Urinary bladder (tissue), 4 donors: ENCODE results near the gene PRKCZ. TPM values are rescaled to one million over a fixed set of nuclear protein-coding genes. Genes with fewer than 3 reads are reported as not detected.

Source experiments
- DNase-seq: peaks from one replicate; pipeline ENCODE4 v3.0.0-alpha.2; 2015; ENCODE audit errors: extremely low spot score
- H3K27ac ChIP-seq: one replicate; pipeline ENCODE4 v1.5.1; 2013; ENCODE audit warnings: low read depth, mild to moderate bottlenecking, moderate library complexity
- H3K36me3 ChIP-seq: one replicate; pipeline ENCODE4 v1.6.1; 2013; ENCODE audit warnings: mild to moderate bottlenecking, moderate library complexity; ENCODE audit not compliant: insufficient read depth
- H3K4me1 ChIP-seq: one replicate; pipeline ENCODE4 v1.6.1; 2013; ENCODE audit warnings: mild to moderate bottlenecking, moderate library complexity; ENCODE audit not compliant: insufficient read depth
- H3K4me3 ChIP-seq: one replicate; pipeline ENCODE4 v1.5.1; 2013; ENCODE audit warnings: low read depth, low read length
- WGBS: extraction: QIAGEN DNeasy Blood & Tissue Kit; methylation state at CpG from one replicate; pipeline ENCODE4 v1.1.7; 2013; 5-methylcytosine and 5-hydroxymethylcytosine counted together
- polyA plus RNA-seq: library from polyadenylated mRNA; stranded (reverse); fragments of 200-250 nt; gene quantifications from one replicate; pipeline ENCODE4 v1.2.3, GENCODE V29; 2013
- total RNA-seq: library from RNA; depleted of rRNA; stranded (reverse); fragments of >200 nt; gene quantifications from one replicate; pipeline ENCODE4 v1.2.3, GENCODE V29; 2014
- donor health status: healthy with polysubstance abuse.
- donor health status: healthy.

PRKCZ gene
- total and polyA plus RNA-seq, 2 donors, result 6.3 to 6.6 TPM

DNA sequence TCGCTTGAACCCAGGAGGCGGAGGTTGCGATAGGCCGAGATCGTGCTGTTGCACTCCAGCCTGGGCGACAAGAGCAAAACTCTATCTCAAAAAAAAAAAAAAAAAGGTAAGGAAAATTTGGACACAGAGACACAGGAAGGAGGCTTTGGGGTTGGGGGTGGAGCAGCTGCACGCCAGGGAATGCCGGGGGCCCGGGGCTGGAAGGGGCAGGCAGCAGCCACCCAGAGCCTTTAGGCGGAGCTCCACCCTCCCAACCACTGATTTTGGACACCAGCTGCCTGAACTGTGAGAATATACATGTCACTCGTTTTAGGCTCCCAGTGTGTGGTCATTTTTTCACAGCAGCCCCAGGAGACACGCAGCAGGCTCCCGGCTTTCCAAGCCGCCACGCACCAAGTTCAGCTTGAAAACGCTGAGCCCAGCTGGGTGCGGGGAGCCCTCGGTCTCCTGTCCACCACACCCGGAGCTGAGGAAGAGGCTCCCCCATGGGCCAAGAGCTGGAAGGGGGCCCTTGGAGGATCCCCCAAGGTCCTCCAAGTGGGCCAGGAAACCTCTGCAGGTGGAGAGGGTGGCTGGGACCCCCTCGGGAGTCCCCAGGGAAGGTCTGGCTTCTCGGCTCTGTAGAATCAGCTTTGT, 150.2 kb downstream of the PRKCZ start:
- Histone ChIP-seq H3K36me3 (no peaks in the 10 kb centered on the region), H3K4me1 (peaks cover 2% of the 10 kb centered on the region), H3K4me3 (no peak overlapping the region), H3K27ac (no peak overlapping the region)
- DNase-seq, result no peak
- WGBS, result 70% methylated on average over 21 of the region's 21 CpGs

GRCh38 chr1:2201062-2201461, 150.9 kb downstream of the PRKCZ start:
- H3K27ac ChIP-seq, result no peak overlapping the region
- no peaks in the 10 kb centered on the region for H3K36me3 ChIP-seq
- WGBS, result 91% methylated on average over 14 of the region's 14 CpGs
- peaks cover 2% of the 10 kb centered on the region for H3K4me1 ChIP-seq
- no peak for DNase-seq
- H3K4me3 ChIP-seq, result no peak overlapping the region

- DNase-seq, result no peak
- H3K4me1 ChIP-seq, result peaks cover 2% of the 10 kb centered on the region
Measured at GRCh38 chr1:2202008-2202575, 151.9 kb downstream of the PRKCZ start.

GRCh38 chr1:2202843-2203601, 152.8 kb downstream of the PRKCZ start:
- 93% methylated on average over 15 of the region's 15 CpGs for WGBS
- Histone ChIP-seq H3K4me3 (no peak overlapping the region), H3K27ac (no peak overlapping the region), H3K36me3 (no peaks in the 10 kb centered on the region), H3K4me1 (peaks cover 2% of the 10 kb centered on the region)
- no peak for DNase-seq

More at GRCh38 chr1:2202008-2202575, 151.9 kb downstream of the PRKCZ start:
- Histone ChIP-seq H3K4me3 (no peak overlapping the region), H3K36me3 (no peaks in the 10 kb centered on the region), H3K27ac (no peak overlapping the region)
- WGBS, result 89% methylated on average over 9 of the region's 9 CpGs

GRCh38 chr1:2203671-2204414, 153.6 kb downstream of the PRKCZ start:
- WGBS, result 57% methylated on average over 25 of the region's 25 CpGs
- DNase-seq, result no peak
- Histone ChIP-seq H3K4me1 (no peaks in the 10 kb centered on the region), H3K27ac (no peak overlapping the region), H3K36me3 (no peaks in the 10 kb centered on the region), H3K4me3 (peak overlapping the region; percentile 26)

DNA sequence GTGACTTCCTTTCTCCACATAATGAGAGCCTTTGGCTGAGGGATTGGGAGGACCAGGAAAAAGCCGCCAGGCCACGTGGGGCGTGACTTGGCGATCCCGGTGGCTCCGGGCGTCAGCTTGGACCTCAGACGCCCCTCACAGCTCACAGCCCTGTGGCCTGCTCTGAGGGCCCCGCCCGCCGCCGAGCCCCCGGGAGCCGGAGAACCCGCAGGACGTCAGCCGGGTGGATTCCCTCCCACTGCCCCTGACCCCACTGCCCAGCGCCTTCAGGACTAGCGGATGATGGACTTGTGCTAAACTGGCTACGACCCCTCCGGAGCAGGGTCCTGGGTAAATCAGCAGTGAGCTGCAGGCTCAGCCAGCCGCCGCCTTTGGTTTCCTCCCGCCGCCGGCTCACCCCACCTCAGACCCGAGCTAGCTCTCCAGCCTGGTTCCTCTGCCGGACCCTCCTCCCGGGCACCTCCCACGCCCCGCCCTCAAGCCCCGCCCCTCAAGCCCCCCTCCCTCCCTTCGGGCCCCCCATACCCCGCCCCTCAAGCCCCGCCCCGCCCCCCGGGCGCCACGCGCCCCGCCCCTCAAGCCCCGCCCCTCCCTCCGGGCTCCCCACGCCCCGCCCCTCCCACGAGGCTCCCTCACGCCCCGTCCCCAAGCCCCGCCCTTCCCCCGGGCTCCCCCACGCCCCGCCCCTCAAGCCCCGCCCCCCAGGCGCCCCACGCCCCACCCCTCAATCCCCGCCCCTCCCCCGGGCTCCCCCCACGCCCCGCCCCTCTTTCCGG, 154.4 kb downstream of the PRKCZ start:
- no peaks in the 10 kb centered on the region for H3K36me3 ChIP-seq
- peak overlapping the region; percentile 65 for H3K27ac ChIP-seq
- DNase-seq, result no peak
- H3K4me3 ChIP-seq, result peak overlapping the region; percentile 26
- 3% methylated on average over 52 of the region's 60 CpGs for WGBS
- no peaks in the 10 kb centered on the region for H3K4me1 ChIP-seq

DNA sequence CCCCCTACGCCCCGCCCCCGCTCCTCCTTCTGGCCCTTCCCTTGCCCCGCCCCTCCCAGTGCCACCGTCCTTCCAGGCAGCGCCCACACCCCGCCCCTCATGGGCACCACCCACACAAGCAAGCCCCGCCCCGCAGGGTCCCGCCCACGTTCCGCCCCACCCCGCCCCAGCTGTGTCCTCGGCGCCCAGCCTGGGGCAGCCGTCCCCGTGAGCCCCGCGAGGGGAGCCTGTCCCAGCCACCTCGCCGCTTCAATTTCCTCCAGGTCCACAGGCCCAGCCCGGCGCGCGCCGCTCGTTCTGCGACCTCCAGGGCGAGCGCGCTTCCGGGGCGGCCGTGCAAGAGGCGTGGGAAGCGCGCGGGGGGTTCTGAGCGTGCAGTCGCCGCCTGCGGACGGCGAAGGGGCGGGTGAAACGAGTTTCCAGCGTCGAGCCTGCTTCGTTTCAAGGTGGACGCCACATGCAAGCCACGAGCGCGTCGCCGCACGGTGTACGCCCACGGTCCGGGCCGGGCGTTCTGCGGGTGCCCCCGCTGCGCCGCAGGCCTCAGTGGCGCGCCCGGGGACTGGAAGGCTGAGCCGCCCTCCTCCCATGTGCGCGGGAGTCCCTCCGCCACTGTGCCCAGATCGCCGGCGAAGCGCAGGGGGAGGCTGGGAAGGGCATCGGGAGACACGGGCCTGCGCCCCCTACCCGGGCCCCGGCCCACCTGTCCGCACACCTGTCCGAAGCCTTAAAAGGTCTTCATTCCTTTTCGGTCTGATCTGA, 155.2 kb downstream of the PRKCZ start:
- Histone ChIP-seq H3K4me1 (no peaks in the 10 kb centered on the region), H3K4me3 (peak overlapping the region; percentile 26), H3K27ac (peak overlapping the region; percentile 86), H3K36me3 (no peaks in the 10 kb centered on the region)
- peak; percentile 86 for DNase-seq
- WGBS, result 11% methylated on average over 84 of the region's 84 CpGs

GRCh38 chr1:2206813-2207487, 156.7 kb downstream of the PRKCZ start:
- Histone ChIP-seq H3K27ac (peak overlapping the region; percentile 75), H3K4me1 (no peaks in the 10 kb centered on the region), H3K4me3 (no peak overlapping the region), H3K36me3 (no peaks in the 10 kb centered on the region)
- WGBS, result 69% methylated on average over 16 of the region's 16 CpGs
- no peak for DNase-seq

DNA sequence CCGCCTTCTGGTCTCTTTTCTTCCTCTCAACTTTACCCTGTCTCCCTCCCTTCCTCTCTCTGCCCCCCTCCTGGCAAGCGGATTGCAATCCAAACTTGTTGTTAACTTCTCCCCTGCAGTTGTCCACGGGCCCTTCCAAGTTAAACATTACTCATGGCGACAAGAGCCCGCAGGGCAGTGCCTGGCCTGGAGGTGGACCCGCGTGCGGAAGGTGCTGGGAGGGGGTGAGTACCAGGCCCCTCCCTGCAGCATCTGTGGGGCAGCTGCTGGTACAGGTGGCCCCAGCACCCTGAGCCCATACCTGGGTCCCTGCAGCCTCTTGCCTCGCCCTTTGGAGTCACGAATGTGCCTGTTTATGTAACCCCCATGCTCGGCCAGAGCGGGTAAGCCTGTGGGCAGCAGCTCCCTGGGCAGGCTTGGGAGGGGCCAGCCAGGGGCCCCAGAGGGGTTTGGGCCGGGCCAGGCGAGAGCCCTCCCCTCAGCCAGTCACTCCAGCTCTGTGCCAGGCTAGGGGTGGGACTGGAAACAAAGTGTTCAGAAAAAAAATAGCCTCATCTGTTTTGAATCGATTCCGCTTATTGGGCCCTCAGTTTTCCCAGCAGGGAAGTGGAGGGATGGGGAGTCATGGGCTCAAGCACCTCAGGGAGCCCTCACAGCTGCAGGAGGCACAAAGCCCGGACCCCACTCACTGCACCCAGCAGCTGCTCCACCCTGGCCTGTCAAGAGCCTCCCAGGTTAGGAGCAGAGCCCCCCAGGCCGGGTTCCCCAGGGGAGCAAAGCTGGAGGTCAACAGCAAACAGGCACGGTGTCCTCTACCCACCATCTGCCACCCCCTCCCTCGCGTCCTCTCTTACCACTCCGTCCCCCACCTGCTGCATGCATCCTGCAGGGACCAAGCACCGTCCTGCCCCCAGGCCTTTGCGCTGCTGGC, 158.4 kb downstream of the PRKCZ start:
- no peaks in the 10 kb centered on the region for H3K36me3 ChIP-seq
- peak overlapping the region; percentile 83 for H3K27ac ChIP-seq
- DNase-seq, result no peak
- H3K4me3 ChIP-seq, result no peak overlapping the region
- H3K4me1 ChIP-seq, result no peaks in the 10 kb centered on the region
- WGBS, result 50% methylated on average over 24 of the region's 24 CpGs

- WGBS, result 50% methylated on average over 18 of the region's 18 CpGs
- no peak overlapping the region for H3K4me3 ChIP-seq
- no peaks in the 10 kb centered on the region for H3K36me3 ChIP-seq
- DNase-seq, result no peak
- peak overlapping the region; percentile 23 for H3K27ac ChIP-seq
- H3K4me1 ChIP-seq, result no peaks in the 10 kb centered on the region
Measured at GRCh38 chr1:2209400-2210083, 159.3 kb downstream of the PRKCZ start.

- Histone ChIP-seq H3K27ac (no peak overlapping the region), H3K4me1 (no peaks in the 10 kb centered on the region), H3K36me3 (no peaks in the 10 kb centered on the region), H3K4me3 (no peak overlapping the region)
- WGBS, result 77% methylated on average over 19 of the region's 19 CpGs
- no peak for DNase-seq
Measured at GRCh38 chr1:2210084-2210653, 160.0 kb downstream of the PRKCZ start.
